ENCODE data around the gene MAD1L1. TPM values are rescaled to one million over a fixed set of nuclear protein-coding genes. Genes with fewer than 3 reads are reported as not detected.

Gene MAD1L1
- total and polyA plus RNA-seq, 11 donors = 11.1 to 29.7 (median 20.9) TPM

GRCh38 chr7:1775389-1775788, 457.4 kb downstream of the MAD1L1 start:
- intact Hi-C loops (cut with DNase I) = no loop called here
- no peak for ATAC-seq
- DNase-seq = no peak

GRCh38 chr7:1770331-1770730, 462.4 kb downstream of the MAD1L1 start:
- DNase-seq (no peak), ATAC-seq (no peak)
- WGBS, 4 donors = 80 to 95% (median 89%) methylated on average over 6 of the region's 6 CpGs
- Histone ChIP-seq H3K4me1 (no peaks in the 10 kb centered on the region), H3K27ac (no peak overlapping the region), H3K27me3 (no peaks in the 10 kb centered on the region), H3K4me3 (no peak overlapping the region), H3K36me3 (no peaks in the 10 kb centered on the region), H3K9me3 (peaks cover 0 to 7% (median 0%) of the 10 kb centered on the region in 12 donors)
- TF ChIP-seq CTCF (IDR thresholded peaks at IDR 0.05) = no peak
- no peak for TF ChIP-seq POLR2A (IDR thresholded peaks at IDR 0.05)
- intact Hi-C loops (cut with DNase I) = no loop called here

More at GRCh38 chr7:1775389-1775788, 457.4 kb downstream of the MAD1L1 start:
- Histone ChIP-seq H3K27me3 (peaks cover 0 to 4% (median 0%) of the 10 kb centered on the region in 9 donors), H3K36me3 (no peaks in the 10 kb centered on the region), H3K4me3 (no peak overlapping the region), H3K27ac (no peak overlapping the region), H3K9me3 (peaks cover 0 to 26% (median 2%) of the 10 kb centered on the region in 12 donors), H3K4me1 (no peaks in the 10 kb centered on the region)
- 48 to 72% (median 61%) methylated on average over 4 of the region's 4 CpGs for WGBS, 4 donors
- TF ChIP-seq POLR2A (IDR thresholded peaks at IDR 0.05) = no peak
- no peak for TF ChIP-seq CTCF (IDR thresholded peaks at IDR 0.05)

GRCh38 chr7:1769286-1770200, 463.2 kb downstream of the MAD1L1 start:
- intact Hi-C loops (cut with DNase I) = loop anchor here in 1 of 10 donors (10.0 kb wide), 1 partner anchor 185 kb away; no protein-coding TSS in a partner anchor
- H3K27ac ChIP-seq = no peak overlapping the region

More at GRCh38 chr7:1769286-1770200, 463.2 kb downstream of the MAD1L1 start:
- 93 to 96% (median 94%) methylated on average over 52 to 54 of the region's 54 CpGs for WGBS, 4 donors
- no peak overlapping the region for H3K4me3 ChIP-seq
- DNase-seq (no peak), ATAC-seq (no peak)
- H3K4me1 ChIP-seq = no peaks in the 10 kb centered on the region
- H3K27me3 ChIP-seq = no peaks in the 10 kb centered on the region
- no peaks in the 10 kb centered on the region for H3K36me3 ChIP-seq
- peaks cover 0 to 3% (median 0%) of the 10 kb centered on the region in 12 donors for H3K9me3 ChIP-seq
- TF ChIP-seq CTCF (IDR thresholded peaks at IDR 0.05) (no peak), POLR2A (IDR thresholded peaks at IDR 0.05) (no peak)
